NCI-H2227 (cell line): ENCODE measurements around the gene POLR2L.

ENCODE experiments used
- DNase-seq: peaks from one replicate; lab custom pipeline; 2025; ENCODE audit not compliant: unreplicated experiment; lab: John Stamatoyannopoulos, UW

POLR2L gene

GRCh38 chr11:797296-798092, 44.8 kb downstream of the POLR2L start:
- DNase-seq: peak; percentile 95

- DNase-seq: no peak
Observed at GRCh38 chr11:796565-797295, 45.6 kb downstream of the POLR2L start.

GRCh38 chr11:795634-796564, 46.4 kb downstream of the POLR2L start:
- DNase-seq: peak; percentile 86

GRCh38 chr11:794766-795633, 47.3 kb downstream of the POLR2L start:
- peak; percentile 68 for DNase-seq

DNA sequence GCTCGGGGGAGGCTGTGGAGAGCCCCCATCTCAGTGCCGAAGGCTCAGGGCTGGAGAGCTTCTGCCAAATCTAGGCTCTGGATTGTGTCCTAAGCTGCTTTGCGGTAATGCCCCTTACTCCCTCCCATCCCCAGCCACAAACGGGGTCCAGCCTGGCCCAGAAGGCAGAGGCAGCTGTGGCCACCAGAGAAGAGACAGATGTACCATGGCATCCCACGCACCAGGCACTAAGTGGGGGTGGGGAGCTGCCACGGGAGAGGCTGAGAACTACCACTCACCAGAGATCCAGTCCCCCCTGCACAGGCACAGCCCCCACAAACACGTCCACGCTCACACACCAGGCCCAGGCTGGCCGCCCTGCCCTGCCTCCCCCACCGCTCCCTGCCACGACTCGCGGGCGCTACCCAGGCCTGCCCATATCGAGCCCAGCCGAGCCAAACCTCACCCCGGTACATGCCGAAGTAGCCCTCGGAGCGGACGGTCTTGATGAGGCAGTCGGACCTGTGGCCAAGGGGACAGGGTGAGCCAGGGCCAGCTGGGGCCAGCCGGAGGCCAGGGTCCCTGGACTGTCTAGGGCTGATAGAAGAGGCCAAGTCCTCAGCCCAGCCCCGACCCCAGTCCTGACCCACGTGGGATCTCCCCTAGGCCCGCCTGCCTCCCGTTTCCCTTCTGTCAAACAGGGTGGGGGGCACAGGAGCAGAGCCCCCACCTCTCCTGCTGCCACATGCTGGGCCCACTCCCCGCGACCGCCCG, 48.1 kb downstream of the POLR2L start:
- DNase-seq: no peak

DNA sequence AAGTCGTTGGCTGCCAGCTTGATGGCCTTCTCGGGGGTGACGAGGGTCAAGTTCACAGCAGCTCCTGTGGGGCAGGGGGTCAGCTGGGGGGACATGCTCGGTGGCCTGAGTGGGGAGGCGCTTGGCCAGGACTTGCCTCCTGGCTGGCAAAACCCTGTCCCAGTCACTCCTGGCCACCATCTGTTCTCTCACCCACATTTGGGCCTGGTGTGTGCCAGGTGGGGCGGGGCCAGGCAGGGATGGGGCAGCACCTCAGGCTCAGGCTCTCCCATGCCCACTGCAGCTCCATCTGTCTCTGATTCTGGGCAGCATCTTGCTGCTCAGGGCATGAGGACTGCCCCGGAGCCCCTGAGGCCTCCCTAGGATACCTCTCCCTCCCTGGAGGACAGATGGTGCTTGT, 48.8 kb downstream of the POLR2L start:
- no peak for DNase-seq

DNA sequence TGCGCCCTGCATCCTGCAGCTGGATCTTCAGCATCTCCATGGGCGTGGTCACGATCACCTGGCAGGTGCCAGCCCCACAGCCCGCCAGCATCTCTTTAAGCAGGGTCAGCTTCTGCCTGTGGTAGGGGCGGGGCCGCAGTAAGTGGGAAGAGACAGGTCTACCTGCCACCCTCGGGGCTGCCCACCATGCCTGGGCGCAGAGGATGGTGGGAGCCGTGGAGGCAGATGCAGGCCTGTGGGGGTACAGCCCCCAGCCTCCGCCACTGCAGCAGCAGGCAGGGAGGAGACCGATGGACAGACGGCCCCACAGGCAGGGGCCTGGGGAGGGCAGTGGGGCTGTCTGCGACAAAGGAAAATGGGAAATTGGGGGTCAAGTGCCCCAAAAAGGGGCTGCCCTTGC, 49.5 kb downstream of the POLR2L start:
- no peak for DNase-seq

GRCh38 chr11:792535-792821, 49.9 kb downstream of the POLR2L start:
- DNase-seq: no peak

GRCh38 chr11:791658-792534, 50.4 kb downstream of the POLR2L start:
- DNase-seq: no peak

GRCh38 chr11:790721-791564, 51.4 kb downstream of the POLR2L start:
- peak; percentile 83 for DNase-seq

DNA sequence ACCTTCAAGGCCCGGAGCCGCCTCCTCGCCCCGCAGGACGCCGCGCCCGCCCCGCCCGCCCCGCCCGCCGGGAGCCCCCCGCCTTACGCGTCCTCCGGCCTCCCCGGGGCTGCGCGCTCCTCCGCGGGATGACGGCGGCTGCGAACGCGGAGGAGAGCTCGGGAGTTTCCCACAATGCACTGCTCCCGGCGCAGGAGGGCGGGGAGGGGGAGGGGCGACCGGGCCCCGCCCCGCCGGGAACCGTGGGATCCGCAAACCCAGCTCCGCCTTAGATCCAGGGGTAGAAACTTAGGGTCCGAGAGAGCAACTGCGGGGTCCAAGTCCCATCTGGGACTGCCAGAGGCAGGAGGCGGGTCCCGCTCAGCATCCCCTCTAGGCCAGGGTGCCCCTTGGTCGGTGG, 52.4 kb downstream of the POLR2L start, which contains the start of gene CEND1:
TSS of gene CEND1 (minus strand) at position 148 of the 400 bp plus-strand sequence. CDS start 1,514 bp downstream, outside the sequence.
- peak; percentile 92 for DNase-seq
